Measurements from ENCODE around the gene AHCYL2.
"Not testable (repeated sequence)": the region's sequence is repeated elsewhere in the genome, so short reads cannot be mapped to it uniquely, and the experiment has no call there.

DNA sequence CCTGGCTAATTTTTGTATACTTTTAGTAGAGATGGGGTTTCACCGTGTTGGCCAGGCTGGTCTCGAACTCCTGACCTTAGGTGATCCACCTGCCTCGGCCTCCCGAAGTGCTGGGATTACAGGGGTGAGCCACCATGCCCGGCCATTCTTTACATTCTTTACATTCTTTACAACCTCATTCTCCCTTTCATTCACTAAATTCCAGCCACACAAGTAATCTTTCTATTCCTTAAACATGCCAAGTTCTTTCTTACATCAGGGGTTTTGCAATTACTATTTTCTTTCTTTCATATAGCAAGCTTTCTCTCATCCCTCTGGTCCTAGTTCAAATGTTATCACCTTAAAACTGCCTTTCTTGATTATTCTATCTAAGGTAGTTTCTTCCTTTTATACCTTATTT lies 128.3 kb downstream of the AHCYL2 start:
- TF ChIP-seq CTCF, POLR2A, POLR2AphosphoS5 (IDR thresholded peaks at IDR 0.05): not testable (repeated sequence)
